Ishikawa (cell line): ENCODE data around the gene ATF2.

ENCODE experiments used
- CEBPB ChIP-seq: IDR thresholded peaks from 2 replicates; pipeline ENCODE4 v1.6.1; 2012
- FOXM1 ChIP-seq: IDR thresholded peaks from 2 replicates; pipeline ENCODE4 v1.6.1; 2012; ENCODE audit warnings: low read depth, borderline replicate concordance
- MAX ChIP-seq: IDR thresholded peaks from 2 replicates; pipeline ENCODE4 v1.6.1; 2012
- RAD21 ChIP-seq: IDR thresholded peaks from 2 replicates; pipeline ENCODE4 v1.6.1; 2012; ENCODE audit warnings: low read depth
- USF1 ChIP-seq: IDR thresholded peaks from 2 replicates; pipeline ENCODE4 v1.6.1; 2012

- no peak for TF ChIP-seq FOXM1
- no peak for TF ChIP-seq USF1
- TF ChIP-seq CEBPB, result no peak
- no peak for TF ChIP-seq MAX
- no peak for TF ChIP-seq RAD21
Measured at GRCh38 chr2:175123254-175123653, 44.7 kb downstream of the ATF2 start.
